OCI-LY1 (cell line): ENCODE data around the gene FDXR.

Experiments used
- EZH2 ChIP-seq: fragments of 200-600 bp; sonication (generic), shearing (Covaris generic); IDR thresholded peaks from 2 replicates; pipeline ENCODE4 v1.8.0; 2017; ENCODE audit warnings: borderline replicate concordance, mixed run types, mild to moderate bottlenecking, antibody characterized with exemption, low read length, moderate library complexity, mixed read lengths
- TF ChIP-seq, protein P1 (sequence below): fragments of 200-600 bp; sonication (generic), shearing (Covaris generic); IDR thresholded peaks from 2 replicates; pipeline ENCODE4 v1.5.1; 2017; ENCODE audit warnings: mild to moderate bottlenecking, antibody characterized with exemption, low read length, moderate library complexity, mixed read lengths

DNA sequence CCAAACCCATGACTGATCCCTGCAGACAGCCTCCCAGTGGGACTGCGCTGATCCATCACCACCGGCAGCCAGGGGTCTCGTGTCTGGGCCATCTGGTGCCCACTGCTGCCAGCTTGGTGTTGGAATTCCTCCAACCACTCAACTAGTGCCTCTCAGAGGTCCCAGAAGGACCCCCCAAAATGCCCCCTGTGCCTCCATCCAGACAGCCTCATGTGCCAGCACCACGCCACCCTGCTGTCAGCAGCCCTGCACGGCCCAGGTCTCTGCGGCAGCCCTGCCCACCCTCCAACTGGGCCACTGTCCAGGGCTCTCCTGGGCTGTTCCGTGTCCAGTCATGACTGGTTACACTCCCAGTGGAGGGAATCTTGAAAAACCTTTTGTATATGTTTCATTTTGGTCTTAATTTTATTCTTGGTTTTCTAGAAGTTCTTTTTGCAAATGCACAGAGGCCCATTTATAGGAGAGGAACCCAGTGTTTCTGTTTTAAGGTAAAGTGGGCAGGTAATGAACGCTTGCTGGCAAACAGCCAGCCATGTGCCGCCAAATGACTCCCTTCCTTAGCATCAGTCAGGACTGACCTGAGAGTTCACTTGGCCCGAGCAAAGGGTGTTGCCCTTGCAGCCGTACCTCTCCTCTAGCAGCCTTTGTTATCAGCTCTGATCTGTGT lies 47.7 kb downstream of the FDXR start:
- TF ChIP-seq, protein P1, sequence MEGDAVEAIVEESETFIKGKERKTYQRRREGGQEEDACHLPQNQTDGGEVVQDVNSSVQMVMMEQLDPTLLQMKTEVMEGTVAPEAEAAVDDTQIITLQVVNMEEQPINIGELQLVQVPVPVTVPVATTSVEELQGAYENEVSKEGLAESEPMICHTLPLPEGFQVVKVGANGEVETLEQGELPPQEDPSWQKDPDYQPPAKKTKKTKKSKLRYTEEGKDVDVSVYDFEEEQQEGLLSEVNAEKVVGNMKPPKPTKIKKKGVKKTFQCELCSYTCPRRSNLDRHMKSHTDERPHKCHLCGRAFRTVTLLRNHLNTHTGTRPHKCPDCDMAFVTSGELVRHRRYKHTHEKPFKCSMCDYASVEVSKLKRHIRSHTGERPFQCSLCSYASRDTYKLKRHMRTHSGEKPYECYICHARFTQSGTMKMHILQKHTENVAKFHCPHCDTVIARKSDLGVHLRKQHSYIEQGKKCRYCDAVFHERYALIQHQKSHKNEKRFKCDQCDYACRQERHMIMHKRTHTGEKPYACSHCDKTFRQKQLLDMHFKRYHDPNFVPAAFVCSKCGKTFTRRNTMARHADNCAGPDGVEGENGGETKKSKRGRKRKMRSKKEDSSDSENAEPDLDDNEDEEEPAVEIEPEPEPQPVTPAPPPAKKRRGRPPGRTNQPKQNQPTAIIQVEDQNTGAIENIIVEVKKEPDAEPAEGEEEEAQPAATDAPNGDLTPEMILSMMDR: no peak
- TF ChIP-seq EZH2: no peak
